ACHN (cell line): Measurements from ENCODE around the gene NOSIP.
"Not testable (repeated sequence)": the region's sequence is repeated elsewhere in the genome, so short reads cannot be mapped to it uniquely, and the experiment has no call there.

Experiments used
- DNase-seq: peaks from one replicate; pipeline ENCODE4 v3.0.0-alpha.2; 2015
- in situ Hi-C: cut with HindIII; loops from 2 replicates; pipeline ENCODE4 v1.10.0; 2017; ENCODE audit warnings: low sequenced_read_pairs, low pct_ligation_motif_present, low pct_unique_long_range_greater_than_20kb

Gene NOSIP

GRCh38 chr19:49580264-49581006, at the start of gene NOSIP:
NOSIP (minus strand) TSS chr19:49580556; CDS start chr19:49560691, 19,865 bp downstream.
- DNase-seq: peak; percentile 94
- in situ Hi-C loops: no loop called here

GRCh38 chr19:49629659-49630058, 49.3 kb upstream of the NOSIP start:
- in situ Hi-C loops: no loop called here
- no peak for DNase-seq

GRCh38 chr19:49626226-49626625, 45.9 kb upstream of the NOSIP start:
- DNase-seq: no peak
- in situ Hi-C loops: no loop called here

- DNase-seq: no peak
- in situ Hi-C loops: no loop called here
Observed at GRCh38 chr19:49624967-49625910, 44.9 kb upstream of the NOSIP start.

- DNase-seq, in situ Hi-C loops: not testable (repeated sequence)
Observed at GRCh38 chr19:49617860-49618259, 37.5 kb upstream of the NOSIP start.

GRCh38 chr19:49616945-49617344, 36.6 kb upstream of the NOSIP start:
- no peak for DNase-seq
- in situ Hi-C loops: no loop called here

- in situ Hi-C loops: no loop called here
- no peak for DNase-seq
Observed at GRCh38 chr19:49616532-49616931, 36.2 kb upstream of the NOSIP start.

GRCh38 chr19:49615861-49616260, 35.5 kb upstream of the NOSIP start:
- in situ Hi-C loops: no loop called here
- no peak for DNase-seq

GRCh38 chr19:49614096-49614833, 33.9 kb upstream of the NOSIP start:
- in situ Hi-C loops: no loop called here
- peak; percentile 39 for DNase-seq

- no peak for DNase-seq
Observed at GRCh38 chr19:49613374-49613773, 33.0 kb upstream of the NOSIP start.

GRCh38 chr19:49609499-49610092, 29.2 kb upstream of the NOSIP start:
- DNase-seq: no peak
- in situ Hi-C loops: no loop called here

More at GRCh38 chr19:49613374-49613773, 33.0 kb upstream of the NOSIP start:
- in situ Hi-C loops: no loop called here

- in situ Hi-C loops: no loop called here
- DNase-seq: no peak
Observed at GRCh38 chr19:49605605-49606004, 25.2 kb upstream of the NOSIP start.

- in situ Hi-C loops: no loop called here
- DNase-seq: no peak
Observed at GRCh38 chr19:49602806-49603205, 22.4 kb upstream of the NOSIP start.

- in situ Hi-C loops: no loop called here
- DNase-seq: no peak
Observed at GRCh38 chr19:49601482-49602038, 21.2 kb upstream of the NOSIP start.

GRCh38 chr19:49599378-49600295, 19.3 kb upstream of the NOSIP start:
- no peak for DNase-seq
- in situ Hi-C loops: no loop called here

- DNase-seq: no peak
- in situ Hi-C loops: no loop called here
Observed at GRCh38 chr19:49597703-49597974, 17.3 kb upstream of the NOSIP start.

GRCh38 chr19:49596954-49597702, 16.8 kb upstream of the NOSIP start:
- in situ Hi-C loops: no loop called here
- no peak for DNase-seq
